ENCODE data around the gene IFFO2.

IFFO2 gene

DNA sequence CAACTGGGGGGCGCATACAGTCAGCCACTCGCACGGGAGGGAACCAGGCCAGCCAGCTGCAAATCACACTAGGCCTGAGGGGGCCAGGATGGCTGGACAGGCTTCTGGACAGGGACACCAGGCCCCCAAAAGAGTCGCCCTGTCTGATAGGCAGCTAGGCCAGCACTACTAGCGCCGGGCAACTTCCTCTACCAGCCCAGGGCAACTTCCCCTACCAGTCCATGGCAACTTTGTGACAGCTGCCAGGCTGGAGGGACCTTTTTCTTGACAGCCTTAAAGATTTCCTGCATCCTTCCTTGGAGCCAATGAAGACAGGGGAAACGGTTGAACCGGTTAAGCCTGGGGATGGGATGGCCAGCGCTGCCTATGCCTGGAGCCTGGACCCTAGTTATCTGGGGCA is 5.1 kb downstream of the IFFO2 start:
- TF ChIP-seq OSR1 (CRISPR knock-in tag; IDR thresholded peaks at IDR 0.05) (no peak), ESRRG (CRISPR knock-in tag; IDR thresholded peaks at IDR 0.05) (no peak), PPARA (CRISPR knock-in tag; IDR thresholded peaks at IDR 0.05; ENCODE audit: borderline replicate concordance) (no peak), ZC3H10 (CRISPR knock-in tag; IDR thresholded peaks at IDR 0.05) (no peak), TCF4 (CRISPR knock-in tag; IDR thresholded peaks at IDR 0.05; ENCODE audit: borderline replicate concordance) (no peak), SNAI2 (CRISPR knock-in tag; IDR thresholded peaks at IDR 0.05) (no peak), ZFP30 (CRISPR knock-in tag; IDR thresholded peaks at IDR 0.05) (no peak), RARB (CRISPR knock-in tag; IDR thresholded peaks at IDR 0.05) (no peak), ZFP3 (CRISPR knock-in tag; IDR thresholded peaks at IDR 0.05) (no peak), ARNTL (CRISPR knock-in tag; IDR thresholded peaks at IDR 0.05; ENCODE audit: borderline replicate concordance, low read depth) (no peak), BACH2 (CRISPR knock-in tag; IDR thresholded peaks at IDR 0.05; ENCODE audit: borderline replicate concordance) (no peak)
- TF ChIP-seq, protein P1, sequence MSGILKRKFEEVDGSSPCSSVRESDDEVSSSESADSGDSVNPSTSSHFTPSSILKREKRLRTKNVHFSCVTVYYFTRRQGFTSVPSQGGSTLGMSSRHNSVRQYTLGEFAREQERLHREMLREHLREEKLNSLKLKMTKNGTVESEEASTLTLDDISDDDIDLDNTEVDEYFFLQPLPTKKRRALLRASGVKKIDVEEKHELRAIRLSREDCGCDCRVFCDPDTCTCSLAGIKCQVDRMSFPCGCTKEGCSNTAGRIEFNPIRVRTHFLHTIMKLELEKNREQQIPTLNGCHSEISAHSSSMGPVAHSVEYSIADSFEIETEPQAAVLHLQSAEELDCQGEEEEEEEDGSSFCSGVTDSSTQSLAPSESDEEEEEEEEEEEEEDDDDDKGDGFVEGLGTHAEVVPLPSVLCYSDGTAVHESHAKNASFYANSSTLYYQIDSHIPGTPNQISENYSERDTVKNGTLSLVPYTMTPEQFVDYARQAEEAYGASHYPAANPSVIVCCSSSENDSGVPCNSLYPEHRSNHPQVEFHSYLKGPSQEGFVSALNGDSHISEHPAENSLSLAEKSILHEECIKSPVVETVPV (CRISPR knock-in tag; IDR thresholded peaks at IDR 0.05), result no peak
- TF ChIP-seq, protein P2, sequence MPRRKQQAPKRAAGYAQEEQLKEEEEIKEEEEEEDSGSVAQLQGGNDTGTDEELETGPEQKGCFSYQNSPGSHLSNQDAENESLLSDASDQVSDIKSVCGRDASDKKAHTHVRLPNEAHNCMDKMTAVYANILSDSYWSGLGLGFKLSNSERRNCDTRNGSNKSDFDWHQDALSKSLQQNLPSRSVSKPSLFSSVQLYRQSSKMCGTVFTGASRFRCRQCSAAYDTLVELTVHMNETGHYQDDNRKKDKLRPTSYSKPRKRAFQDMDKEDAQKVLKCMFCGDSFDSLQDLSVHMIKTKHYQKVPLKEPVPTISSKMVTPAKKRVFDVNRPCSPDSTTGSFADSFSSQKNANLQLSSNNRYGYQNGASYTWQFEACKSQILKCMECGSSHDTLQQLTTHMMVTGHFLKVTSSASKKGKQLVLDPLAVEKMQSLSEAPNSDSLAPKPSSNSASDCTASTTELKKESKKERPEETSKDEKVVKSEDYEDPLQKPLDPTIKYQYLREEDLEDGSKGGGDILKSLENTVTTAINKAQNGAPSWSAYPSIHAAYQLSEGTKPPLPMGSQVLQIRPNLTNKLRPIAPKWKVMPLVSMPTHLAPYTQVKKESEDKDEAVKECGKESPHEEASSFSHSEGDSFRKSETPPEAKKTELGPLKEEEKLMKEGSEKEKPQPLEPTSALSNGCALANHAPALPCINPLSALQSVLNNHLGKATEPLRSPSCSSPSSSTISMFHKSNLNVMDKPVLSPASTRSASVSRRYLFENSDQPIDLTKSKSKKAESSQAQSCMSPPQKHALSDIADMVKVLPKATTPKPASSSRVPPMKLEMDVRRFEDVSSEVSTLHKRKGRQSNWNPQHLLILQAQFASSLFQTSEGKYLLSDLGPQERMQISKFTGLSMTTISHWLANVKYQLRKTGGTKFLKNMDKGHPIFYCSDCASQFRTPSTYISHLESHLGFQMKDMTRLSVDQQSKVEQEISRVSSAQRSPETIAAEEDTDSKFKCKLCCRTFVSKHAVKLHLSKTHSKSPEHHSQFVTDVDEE (CRISPR knock-in tag; IDR thresholded peaks at IDR 0.05), result no peak
- TF ChIP-seq, protein P3, sequence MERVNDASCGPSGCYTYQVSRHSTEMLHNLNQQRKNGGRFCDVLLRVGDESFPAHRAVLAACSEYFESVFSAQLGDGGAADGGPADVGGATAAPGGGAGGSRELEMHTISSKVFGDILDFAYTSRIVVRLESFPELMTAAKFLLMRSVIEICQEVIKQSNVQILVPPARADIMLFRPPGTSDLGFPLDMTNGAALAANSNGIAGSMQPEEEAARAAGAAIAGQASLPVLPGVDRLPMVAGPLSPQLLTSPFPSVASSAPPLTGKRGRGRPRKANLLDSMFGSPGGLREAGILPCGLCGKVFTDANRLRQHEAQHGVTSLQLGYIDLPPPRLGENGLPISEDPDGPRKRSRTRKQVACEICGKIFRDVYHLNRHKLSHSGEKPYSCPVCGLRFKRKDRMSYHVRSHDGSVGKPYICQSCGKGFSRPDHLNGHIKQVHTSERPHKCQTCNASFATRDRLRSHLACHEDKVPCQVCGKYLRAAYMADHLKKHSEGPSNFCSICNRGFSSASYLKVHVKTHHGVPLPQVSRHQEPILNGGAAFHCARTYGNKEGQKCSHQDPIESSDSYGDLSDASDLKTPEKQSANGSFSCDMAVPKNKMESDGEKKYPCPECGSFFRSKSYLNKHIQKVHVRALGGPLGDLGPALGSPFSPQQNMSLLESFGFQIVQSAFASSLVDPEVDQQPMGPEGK (CRISPR knock-in tag; IDR thresholded peaks at IDR 0.05; ENCODE audit: borderline replicate concordance), result no peak

DNA sequence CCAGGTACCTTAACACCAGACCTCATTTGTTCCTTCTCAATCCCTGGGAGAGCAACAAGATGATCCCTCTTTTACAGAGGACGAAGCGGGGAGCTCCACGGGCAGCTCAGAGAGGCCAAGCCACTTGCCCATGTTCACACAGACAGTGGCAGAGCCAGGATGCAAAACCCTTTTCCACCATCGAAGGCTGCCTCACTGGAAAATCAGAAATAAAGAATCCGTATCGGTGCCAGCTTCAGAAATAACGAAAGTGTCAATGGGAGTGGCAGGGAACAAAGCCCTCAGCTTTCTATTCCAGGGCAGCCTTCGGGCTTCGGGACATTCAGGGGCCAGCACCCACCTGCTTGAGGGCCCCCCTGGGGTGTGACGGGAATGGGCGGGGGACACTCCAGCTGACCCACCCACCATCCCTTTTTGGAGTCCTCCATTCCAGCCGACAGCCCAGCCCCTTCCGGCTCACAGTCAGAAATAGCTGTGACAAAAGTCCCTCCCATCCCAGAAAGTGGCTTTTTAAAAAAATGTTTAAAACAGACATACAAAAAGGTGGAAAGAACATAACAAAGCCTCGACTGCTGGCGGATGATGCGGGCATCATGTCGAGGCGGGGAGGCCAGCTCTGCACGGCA is 6.0 kb downstream of the IFFO2 start:
- no peak for TF ChIP-seq ZFP3 (CRISPR knock-in tag; IDR thresholded peaks at IDR 0.05)
- no peak for TF ChIP-seq ESRRG (CRISPR knock-in tag; IDR thresholded peaks at IDR 0.05)
- no peak for ATAC-seq

More for the DNA sequence above, 5.1 kb downstream of the IFFO2 start:
- ATAC-seq, result no peak

DNA sequence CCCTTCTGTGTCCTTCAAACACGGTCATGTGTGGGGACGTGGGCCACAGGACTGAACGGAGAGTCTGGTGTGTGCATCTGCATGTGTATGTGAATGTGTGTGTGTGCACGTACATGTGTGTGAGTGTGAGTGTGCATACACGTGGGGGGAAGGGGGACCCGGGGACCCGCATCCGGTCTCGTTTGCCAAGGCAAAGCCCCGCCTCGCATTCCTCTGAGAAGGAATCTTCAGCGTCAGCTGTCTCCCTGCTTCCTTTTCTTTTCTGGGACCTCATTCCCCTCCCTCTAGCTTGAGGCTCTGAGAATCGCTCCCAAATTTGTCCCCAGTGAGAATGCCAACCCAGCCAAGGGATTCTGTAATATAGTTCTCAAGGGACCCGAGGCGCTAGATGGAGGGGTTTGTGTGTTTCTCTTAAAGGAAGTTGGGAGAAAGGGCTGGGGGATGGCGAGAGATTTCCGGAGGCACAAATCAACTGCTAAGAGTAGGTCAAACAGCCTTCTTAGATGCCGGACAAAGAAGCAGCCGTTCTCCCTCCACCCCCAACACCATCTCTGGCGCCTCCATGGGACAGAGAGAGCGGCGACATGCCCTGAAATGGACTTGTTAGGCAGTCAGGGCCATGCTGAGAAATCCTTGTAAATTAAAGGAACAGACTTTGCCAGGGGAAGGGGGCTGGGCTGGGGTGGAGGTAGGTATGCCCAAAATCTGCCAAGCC is 6.6 kb downstream of the IFFO2 start:
- ATAC-seq, result no peak
- TF ChIP-seq ZNF8 (CRISPR knock-in tag; IDR thresholded peaks at IDR 0.05) (no peak), ZFP30 (CRISPR knock-in tag; IDR thresholded peaks at IDR 0.05) (no peak), ZFP3 (CRISPR knock-in tag; IDR thresholded peaks at IDR 0.05) (no peak), OSR1 (CRISPR knock-in tag; IDR thresholded peaks at IDR 0.05) (no peak), BACH2 (CRISPR knock-in tag; IDR thresholded peaks at IDR 0.05; ENCODE audit: borderline replicate concordance) (no peak), ZNF565 (CRISPR knock-in tag; conservative IDR thresholded peaks at IDR 0.05; ENCODE audit: low read depth) (no peak), CSDC2 (CRISPR knock-in tag; IDR thresholded peaks at IDR 0.05) (no peak), GLIS3 (CRISPR knock-in tag; IDR thresholded peaks at IDR 0.05) (no peak), ISL1 (CRISPR knock-in tag; IDR thresholded peaks at IDR 0.05) (no peak)
- TF ChIP-seq, protein P1 (CRISPR knock-in tag; IDR thresholded peaks at IDR 0.05), result no peak
- TF ChIP-seq, protein P4, sequence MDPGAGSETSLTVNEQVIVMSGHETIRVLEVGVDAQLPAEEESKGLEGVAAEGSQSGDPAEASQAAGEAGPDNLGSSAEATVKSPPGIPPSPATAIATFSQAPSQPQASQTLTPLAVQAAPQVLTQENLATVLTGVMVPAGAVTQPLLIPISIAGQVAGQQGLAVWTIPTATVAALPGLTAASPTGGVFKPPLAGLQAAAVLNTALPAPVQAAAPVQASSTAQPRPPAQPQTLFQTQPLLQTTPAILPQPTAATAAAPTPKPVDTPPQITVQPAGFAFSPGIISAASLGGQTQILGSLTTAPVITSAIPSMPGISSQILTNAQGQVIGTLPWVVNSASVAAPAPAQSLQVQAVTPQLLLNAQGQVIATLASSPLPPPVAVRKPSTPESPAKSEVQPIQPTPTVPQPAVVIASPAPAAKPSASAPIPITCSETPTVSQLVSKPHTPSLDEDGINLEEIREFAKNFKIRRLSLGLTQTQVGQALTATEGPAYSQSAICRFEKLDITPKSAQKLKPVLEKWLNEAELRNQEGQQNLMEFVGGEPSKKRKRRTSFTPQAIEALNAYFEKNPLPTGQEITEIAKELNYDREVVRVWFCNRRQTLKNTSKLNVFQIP (CRISPR knock-in tag; IDR thresholded peaks at IDR 0.05; ENCODE audit: borderline replicate concordance, low read depth), result no peak
